HepG2 (cell line): ENCODE data around the gene FGF19. TPM values are rescaled to one million over a fixed set of nuclear protein-coding genes. Genes with fewer than 3 reads are reported as not detected.
A peak's percentile ranks its signal among the peaks of the same experiment; 100 is the strongest.

ENCODE experiments used
- ATAD3A ChIP-seq: sonication (generic); formaldehyde crosslinking; IDR thresholded peaks from 2 replicates; pipeline ENCODE4 v1.4.0; 2020; ENCODE audit warnings: missing genetic modification reagents
- BRCA1 ChIP-seq: sonication (generic); formaldehyde crosslinking; IDR thresholded peaks from 2 replicates; pipeline ENCODE4 v1.4.0; 2020; ENCODE audit warnings: missing genetic modification reagents
- CBX1 ChIP-seq: IDR thresholded peaks from one replicate; pipeline ENCODE4 v1.6.1; 2016; ENCODE audit warnings: antibody characterized with exemption, low read depth
- GABPB1 ChIP-seq: IDR thresholded peaks from 2 replicates; pipeline ENCODE4 v1.6.1; 2016; ENCODE audit warnings: mild to moderate bottlenecking, missing genetic modification reagents, moderate library complexity, missing compliant biosample characterization
- IRF2 ChIP-seq: IDR thresholded peaks from 2 replicates; pipeline ENCODE4 v1.6.1; 2018; ENCODE audit warnings: missing genetic modification reagents, missing compliant biosample characterization
- KLF13 ChIP-seq: sonication (generic); formaldehyde crosslinking; IDR thresholded peaks from 2 replicates; pipeline ENCODE4 v1.4.0; 2020; ENCODE audit warnings: mild to moderate bottlenecking, missing genetic modification reagents
- NFRKB ChIP-seq: fragments of 450-650 bp; IDR thresholded peaks from 2 replicates; pipeline ENCODE4 v1.6.1; 2017
- NR2F6 ChIP-seq, 2 experiments: IDR thresholded peaks; 2 replicates each; pipeline ENCODE4 v1.6.1; 2016; ENCODE audit warnings: antibody characterized with exemption in 1 of 2, mild to moderate bottlenecking in 1 of 2
- RAD51 ChIP-seq: fragments of 450-650 bp; IDR thresholded peaks from 2 replicates; pipeline ENCODE4 v1.6.1; 2016; ENCODE audit warnings: borderline replicate concordance
- RARA ChIP-seq: IDR thresholded peaks from 2 replicates; pipeline ENCODE4 v1.6.1; 2016; ENCODE audit warnings: missing genetic modification reagents, missing compliant biosample characterization
- RBM22 ChIP-seq: fragments of 200-400 bp; formaldehyde crosslinking; optimal IDR thresholded peaks from 2 replicates; pipeline ENCODE3; 2017; ENCODE audit warnings: mild to moderate bottlenecking, low read length, moderate library complexity
- REPIN1 ChIP-seq: sonication (generic); formaldehyde crosslinking; IDR thresholded peaks from 2 replicates; pipeline ENCODE4 v1.8.0; 2022; ENCODE audit warnings: missing genetic modification reagents, low read depth, mild to moderate bottlenecking, borderline replicate concordance
- SAFB2 ChIP-seq: sonication (generic); formaldehyde crosslinking; IDR thresholded peaks from 2 replicates; pipeline ENCODE4 v1.5.1; 2020; ENCODE audit warnings: missing genetic modification reagents, low read depth, mild to moderate bottlenecking, borderline replicate concordance
- SALL2 ChIP-seq: sonication (generic); formaldehyde crosslinking; IDR thresholded peaks from 2 replicates; pipeline ENCODE4 v1.8.1; 2023; ENCODE audit warnings: mild to moderate bottlenecking, missing genetic modification reagents, inconsistent platforms
- SMAD3 ChIP-seq: sonication (generic); formaldehyde crosslinking; IDR thresholded peaks from 2 replicates; pipeline ENCODE4 v1.4.0; 2020; ENCODE audit warnings: missing genetic modification reagents
- U2AF2 ChIP-seq: fragments of 200-400 bp; formaldehyde crosslinking; IDR thresholded peaks from 2 replicates; pipeline ENCODE4 v1.6.1; 2017; ENCODE audit warnings: low read depth, mild to moderate bottlenecking, low read length
- ZMYM2 ChIP-seq: sonication (generic); formaldehyde crosslinking; IDR thresholded peaks from 2 replicates; pipeline ENCODE4 v1.8.0; 2022; ENCODE audit warnings: mild to moderate bottlenecking, missing genetic modification reagents
- ZNF207 ChIP-seq: fragments of 450-650 bp; IDR thresholded peaks from 2 replicates; pipeline ENCODE4 v1.6.1; 2016; ENCODE audit warnings: antibody characterized with exemption, borderline replicate concordance
- ZNF619 ChIP-seq: sonication (generic); formaldehyde crosslinking; IDR thresholded peaks from 2 replicates; pipeline ENCODE4 v1.4.0; 2020; ENCODE audit warnings: mild to moderate bottlenecking, missing genetic modification reagents
- ZNF792 ChIP-seq: IDR thresholded peaks from 2 replicates; pipeline ENCODE4 v1.6.1; 2016
- ZSCAN9 ChIP-seq: IDR thresholded peaks from 2 replicates; pipeline ENCODE4 v1.6.1; 2016; ENCODE audit warnings: borderline replicate concordance
- polyA plus RNA-seq, 8 experiments: library from polyadenylated mRNA; depleted of rRNA in 3 of 8; stranded (reverse) in 7 of 8; unstranded in 1 of 8; fragments of >200 nt; fragmentation: Illumina TruSeq in 4 of 8; extraction: Trizol in 4 of 8; gene quantifications; 2 replicates each; pipeline versions ENCODE4 v1.2.1 to v1.2.3, GENCODE V29; 2011 to 2016; ENCODE audit warnings: low read depth in 4 of 8, missing spikeins in 1 of 8, mixed read lengths in 1 of 8; ENCODE audit not compliant: insufficient read depth in 1 of 8
- total RNA-seq, 5 experiments: library from RNA; depleted of rRNA; stranded (reverse); fragments of >200 nt; fragmentation: Illumina TruSeq; extraction: Trizol; gene quantifications; 2 replicates each; pipeline ENCODE4 v1.2.3, GENCODE V29; 2016; ENCODE audit warnings: low read depth in 1 of 5
- TF ChIP-seq, protein P1 (sequence below): sonication (generic); formaldehyde crosslinking; IDR thresholded peaks from 2 replicates; pipeline ENCODE4 v1.4.0; 2020; ENCODE audit warnings: missing genetic modification reagents; ENCODE audit errors: not compliant biosample characterization
- TF ChIP-seq, protein P2 (sequence below): sonication (generic); formaldehyde crosslinking; IDR thresholded peaks from 2 replicates; pipeline ENCODE4 v1.9.0; 2021; ENCODE audit warnings: missing genetic modification reagents, borderline replicate concordance
- TF ChIP-seq, protein P3 (sequence below): sonication (generic); formaldehyde crosslinking; IDR thresholded peaks from 2 replicates; pipeline ENCODE4 v1.4.0; 2020; ENCODE audit warnings: mild to moderate bottlenecking, low read depth, missing genetic modification reagents
- TF ChIP-seq, protein P4 (sequence below): sonication (generic); formaldehyde crosslinking; IDR thresholded peaks from 2 replicates; pipeline ENCODE4 v1.8.1; 2023; ENCODE audit warnings: missing genetic modification reagents, mild to moderate bottlenecking, borderline replicate concordance
- TF ChIP-seq, protein P5 (sequence below): sonication (generic); formaldehyde crosslinking; IDR thresholded peaks from 2 replicates; pipeline ENCODE4 v1.8.0; 2022; ENCODE audit warnings: mild to moderate bottlenecking, missing genetic modification reagents, moderate library complexity

The FGF19 gene
- total and polyA plus RNA-seq, 2 of the 13 experiments (the other 11 are each of a cell fraction or from before 2014, with no cell fraction given), result 0.07 TPM; not detected in 1

DNA sequence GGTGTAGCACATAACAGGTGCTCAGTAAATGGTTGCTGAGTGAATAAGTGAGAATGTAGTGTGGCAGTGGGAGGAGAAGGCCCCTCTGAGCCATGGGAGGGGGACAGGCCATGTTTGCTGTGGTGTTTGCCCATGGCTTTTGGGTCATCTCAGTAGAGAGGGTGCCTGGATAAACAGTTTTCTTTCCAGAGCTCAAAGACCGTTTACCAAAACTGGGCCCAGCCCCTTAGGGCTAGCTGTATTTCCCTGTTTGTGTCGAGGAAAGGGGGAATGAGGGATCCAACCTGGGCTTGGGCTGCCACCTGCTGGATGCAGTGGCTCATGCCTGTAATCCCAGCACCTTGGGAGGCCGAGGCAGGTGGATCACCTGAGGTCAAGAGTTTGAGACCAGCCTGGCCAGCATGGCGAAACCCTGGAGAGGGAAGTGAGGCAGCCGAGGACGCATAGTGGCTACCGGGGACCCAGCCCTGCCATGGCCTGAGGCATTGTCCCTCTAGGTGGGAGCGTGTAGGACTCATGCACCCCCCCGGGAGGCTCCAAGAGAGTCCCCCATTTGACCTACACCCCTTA is 20.0 kb downstream of the FGF19 start (continued):
- TF ChIP-seq, protein P1, sequence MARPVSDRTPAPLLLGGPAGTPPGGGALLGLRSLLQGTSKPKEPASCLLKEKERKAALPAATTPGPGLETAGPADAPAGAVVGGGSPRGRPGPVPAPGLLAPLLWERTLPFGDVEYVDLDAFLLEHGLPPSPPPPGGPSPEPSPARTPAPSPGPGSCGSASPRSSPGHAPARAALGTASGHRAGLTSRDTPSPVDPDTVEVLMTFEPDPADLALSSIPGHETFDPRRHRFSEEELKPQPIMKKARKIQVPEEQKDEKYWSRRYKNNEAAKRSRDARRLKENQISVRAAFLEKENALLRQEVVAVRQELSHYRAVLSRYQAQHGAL (CRISPR knock-in tag), result no peak
- TF ChIP-seq CBX1 (no peak), ZNF792 (CRISPR knock-in tag) (no peak), REPIN1 (CRISPR knock-in tag) (peak; percentile 48; the same call in 1 of the 2 replicates), ZNF207 (no peak), NR2F6 (IDR thresholded peaks at IDR 0.05) (no peak), NR2F6 (CRISPR knock-in tag; IDR thresholded peaks at IDR 0.05) (peak; percentile 30; the same call in 1 of the 2 replicates), SMAD3 (CRISPR knock-in tag) (0 out of 2 replicates have a peak, but pooled peaks have one; percentile 46), IRF2 (0 out of 2 replicates have a peak, but pooled peaks have one; percentile 30), BRCA1 (CRISPR knock-in tag) (no peak), U2AF2 (no peak), RARA (CRISPR knock-in tag) (no peak), NFRKB (no peak), ZNF619 (no peak), RBM22 (no peak), SALL2 (CRISPR knock-in tag) (no peak), RAD51 (no peak), KLF13 (CRISPR knock-in tag) (no peak), ZMYM2 (CRISPR knock-in tag) (peak; percentile 50), GABPB1 (CRISPR knock-in tag) (no peak), ZSCAN9 (CRISPR knock-in tag) (no peak), SAFB2 (CRISPR knock-in tag) (no peak), ATAD3A (no peak)
- TF ChIP-seq, protein P2, sequence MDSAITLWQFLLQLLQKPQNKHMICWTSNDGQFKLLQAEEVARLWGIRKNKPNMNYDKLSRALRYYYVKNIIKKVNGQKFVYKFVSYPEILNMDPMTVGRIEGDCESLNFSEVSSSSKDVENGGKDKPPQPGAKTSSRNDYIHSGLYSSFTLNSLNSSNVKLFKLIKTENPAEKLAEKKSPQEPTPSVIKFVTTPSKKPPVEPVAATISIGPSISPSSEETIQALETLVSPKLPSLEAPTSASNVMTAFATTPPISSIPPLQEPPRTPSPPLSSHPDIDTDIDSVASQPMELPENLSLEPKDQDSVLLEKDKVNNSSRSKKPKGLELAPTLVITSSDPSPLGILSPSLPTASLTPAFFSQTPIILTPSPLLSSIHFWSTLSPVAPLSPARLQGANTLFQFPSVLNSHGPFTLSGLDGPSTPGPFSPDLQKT (CRISPR knock-in tag), result no peak
- TF ChIP-seq, protein P3, sequence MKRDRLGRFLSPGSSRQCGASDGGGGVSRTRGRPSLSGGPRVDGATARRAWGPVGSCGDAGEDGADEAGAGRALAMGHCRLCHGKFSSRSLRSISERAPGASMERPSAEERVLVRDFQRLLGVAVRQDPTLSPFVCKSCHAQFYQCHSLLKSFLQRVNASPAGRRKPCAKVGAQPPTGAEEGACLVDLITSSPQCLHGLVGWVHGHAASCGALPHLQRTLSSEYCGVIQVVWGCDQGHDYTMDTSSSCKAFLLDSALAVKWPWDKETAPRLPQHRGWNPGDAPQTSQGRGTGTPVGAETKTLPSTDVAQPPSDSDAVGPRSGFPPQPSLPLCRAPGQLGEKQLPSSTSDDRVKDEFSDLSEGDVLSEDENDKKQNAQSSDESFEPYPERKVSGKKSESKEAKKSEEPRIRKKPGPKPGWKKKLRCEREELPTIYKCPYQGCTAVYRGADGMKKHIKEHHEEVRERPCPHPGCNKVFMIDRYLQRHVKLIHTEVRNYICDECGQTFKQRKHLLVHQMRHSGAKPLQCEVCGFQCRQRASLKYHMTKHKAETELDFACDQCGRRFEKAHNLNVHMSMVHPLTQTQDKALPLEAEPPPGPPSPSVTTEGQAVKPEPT (CRISPR knock-in tag), result no peak
- TF ChIP-seq, protein P4, sequence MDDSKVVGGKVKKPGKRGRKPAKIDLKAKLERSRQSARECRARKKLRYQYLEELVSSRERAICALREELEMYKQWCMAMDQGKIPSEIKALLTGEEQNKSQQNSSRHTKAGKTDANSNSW (CRISPR knock-in tag), result no peak
- TF ChIP-seq, protein P5, sequence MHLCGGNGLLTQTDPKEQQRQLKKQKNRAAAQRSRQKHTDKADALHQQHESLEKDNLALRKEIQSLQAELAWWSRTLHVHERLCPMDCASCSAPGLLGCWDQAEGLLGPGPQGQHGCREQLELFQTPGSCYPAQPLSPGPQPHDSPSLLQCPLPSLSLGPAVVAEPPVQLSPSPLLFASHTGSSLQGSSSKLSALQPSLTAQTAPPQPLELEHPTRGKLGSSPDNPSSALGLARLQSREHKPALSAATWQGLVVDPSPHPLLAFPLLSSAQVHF (CRISPR knock-in tag), result no peak
